Measurements from ENCODE around the gene AGPAT1. TPM values are rescaled to one million over a fixed set of nuclear protein-coding genes. Genes with fewer than 3 reads are reported as not detected.

AGPAT1 gene
- total and polyA plus RNA-seq, 2 of the 13 experiments (the other 11 are each of a cell fraction or from before 2014, with no cell fraction given) = 51.3 to 139 TPM

- POLR2A ChIA-PET = no interaction called here
- Histone ChIP-seq H3K9me3 (ENCODE audit: low read length) (no peaks in the 10 kb centered on the region), H2AFZ (ENCODE audit: low read length) (no peak overlapping the region), H3K9ac (ENCODE audit: insufficient read depth, low read depth, low read length) (no peak overlapping the region), H3K27ac (ENCODE audit: extremely low read length, insufficient read depth, low read length) (no peak overlapping the region), H3K4me1 (ENCODE audit: insufficient read depth, low read length) (peaks cover 20% of the 10 kb centered on the region), H4K20me1 (ENCODE audit: insufficient read depth, low read length) (no peaks in the 10 kb centered on the region), H3K4me2 (ENCODE audit: low read depth, low read length) (no peak overlapping the region), H3K79me2 (ENCODE audit: insufficient read depth, low read length) (no peaks in the 10 kb centered on the region), H3K27me3 (ENCODE audit: control insufficient read depth in 1 of 2, insufficient read depth in 2 of 2, low read length in 2 of 2) (peaks cover 0 to 5% of the 10 kb centered on the region in 2 experiments; a peak in 2 of 5 replicates), H3K36me3 (replicated peaks in 1 of 2; ENCODE audit: control insufficient read depth in 1 of 2, insufficient read depth in 2 of 2, low read length in 2 of 2) (no peaks in the 10 kb centered on the region), H3K4me3 (replicated peaks in 1 of 3; ENCODE audit: insufficient read depth in 1 of 3, low read depth in 2 of 3, low read length in 3 of 3) (no peak overlapping the region)
- WGBS (ENCODE audit: low lambda C conversion rate) = 87% methylated on average over 39 of the region's 39 CpGs
- TF ChIP-seq POLR2G (IDR thresholded peaks at IDR 0.05; ENCODE audit: low read depth, low read length) = no peak
- no peak for TF ChIP-seq ZNF501 (CRISPR knock-in tag; IDR thresholded peaks at IDR 0.05)
- no peak for TF ChIP-seq BHLHE40 (IDR thresholded peaks at IDR 0.05; ENCODE audit: low read length)
- TF ChIP-seq E2F5 (CRISPR knock-in tag; conservative IDR thresholded peaks at IDR 0.05) = no peak
- no peak for TF ChIP-seq ZNF766 (CRISPR knock-in tag; IDR thresholded peaks at IDR 0.05; ENCODE audit: borderline replicate concordance)
- TF ChIP-seq FOXK2 (IDR thresholded peaks at IDR 0.05) = no peak
- TF ChIP-seq HNF1A (IDR thresholded peaks at IDR 0.05; ENCODE audit: low read depth) = no peak
- TF ChIP-seq HNF1A (CRISPR knock-in tag; IDR thresholded peaks at IDR 0.05; ENCODE audit: borderline replicate concordance) = no peak
- TF ChIP-seq PAX8 (CRISPR knock-in tag; IDR thresholded peaks at IDR 0.05; ENCODE audit: borderline replicate concordance) = no peak
- no peak for TF ChIP-seq MBD4 (IDR thresholded peaks at IDR 0.05; ENCODE audit: borderline replicate concordance, low read length)
- TF ChIP-seq ZNF782 (CRISPR knock-in tag; IDR thresholded peaks at IDR 0.05; ENCODE audit: borderline replicate concordance) = no peak
- TF ChIP-seq ZNF367 (CRISPR knock-in tag; IDR thresholded peaks at IDR 0.05; ENCODE audit: borderline replicate concordance) = no peak
- no peak for TF ChIP-seq ZNF761 (CRISPR knock-in tag; conservative IDR thresholded peaks at IDR 0.05)
- no peak for TF ChIP-seq TBP (CRISPR knock-in tag; IDR thresholded peaks at IDR 0.05)
- TF ChIP-seq MIER2 (CRISPR knock-in tag; IDR thresholded peaks at IDR 0.05) = no peak
- TF ChIP-seq, protein P1, sequence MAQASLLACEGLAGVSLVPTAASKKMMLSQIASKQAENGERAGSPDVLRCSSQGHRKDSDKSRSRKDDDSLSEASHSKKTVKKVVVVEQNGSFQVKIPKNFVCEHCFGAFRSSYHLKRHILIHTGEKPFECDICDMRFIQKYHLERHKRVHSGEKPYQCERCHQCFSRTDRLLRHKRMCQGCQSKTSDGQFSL (CRISPR knock-in tag; IDR thresholded peaks at IDR 0.05) = no peak
- no peak for TF ChIP-seq DPF2 (CRISPR knock-in tag; IDR thresholded peaks at IDR 0.05; ENCODE audit: borderline replicate concordance, low read depth)
- FAIRE-seq (no peak), ATAC-seq (no peak), DNase-seq (ENCODE audit: low spot score) (no peak)
- intact Hi-C loops (cut with micrococcal nuclease; ENCODE audit: unreplicated experiment) (no loop called here), in situ Hi-C loops (cut with HindIII; ENCODE audit: extremely low pct_ligation_motif_present, low pct_unique_long_range_greater_than_20kb) (no loop called here)
- CTCF ChIA-PET (ENCODE audit: low intra/inter-chr PET ratio, low total read pairs) = no interaction called here
- BruUV-seq (replicated peaks) = no TSS peak
Observed at GRCh38 chr6:32148289-32149091, 27.4 kb downstream of the AGPAT1 start.
